Stimulated activated CD8-positive, alpha-beta memory T cell treated with anti-CD3 and anti-CD28 coated beads, Interleukin-4, amount 100 ng/mL, for 48 hours (primary cell): ENCODE data around the gene CETP.
"Not testable (repeated sequence)": the region's sequence is repeated elsewhere in the genome, so short reads cannot be mapped to it uniquely, and the experiment has no call there.

Experiments used
- DNase-seq: peaks from one replicate; pipeline ENCODE4 v3.0.0-alpha.2; 2020

The CETP gene

GRCh38 chr16:57001026-57001679 lies 39.4 kb downstream of the CETP start:
- DNase-seq: no peak

DNA sequence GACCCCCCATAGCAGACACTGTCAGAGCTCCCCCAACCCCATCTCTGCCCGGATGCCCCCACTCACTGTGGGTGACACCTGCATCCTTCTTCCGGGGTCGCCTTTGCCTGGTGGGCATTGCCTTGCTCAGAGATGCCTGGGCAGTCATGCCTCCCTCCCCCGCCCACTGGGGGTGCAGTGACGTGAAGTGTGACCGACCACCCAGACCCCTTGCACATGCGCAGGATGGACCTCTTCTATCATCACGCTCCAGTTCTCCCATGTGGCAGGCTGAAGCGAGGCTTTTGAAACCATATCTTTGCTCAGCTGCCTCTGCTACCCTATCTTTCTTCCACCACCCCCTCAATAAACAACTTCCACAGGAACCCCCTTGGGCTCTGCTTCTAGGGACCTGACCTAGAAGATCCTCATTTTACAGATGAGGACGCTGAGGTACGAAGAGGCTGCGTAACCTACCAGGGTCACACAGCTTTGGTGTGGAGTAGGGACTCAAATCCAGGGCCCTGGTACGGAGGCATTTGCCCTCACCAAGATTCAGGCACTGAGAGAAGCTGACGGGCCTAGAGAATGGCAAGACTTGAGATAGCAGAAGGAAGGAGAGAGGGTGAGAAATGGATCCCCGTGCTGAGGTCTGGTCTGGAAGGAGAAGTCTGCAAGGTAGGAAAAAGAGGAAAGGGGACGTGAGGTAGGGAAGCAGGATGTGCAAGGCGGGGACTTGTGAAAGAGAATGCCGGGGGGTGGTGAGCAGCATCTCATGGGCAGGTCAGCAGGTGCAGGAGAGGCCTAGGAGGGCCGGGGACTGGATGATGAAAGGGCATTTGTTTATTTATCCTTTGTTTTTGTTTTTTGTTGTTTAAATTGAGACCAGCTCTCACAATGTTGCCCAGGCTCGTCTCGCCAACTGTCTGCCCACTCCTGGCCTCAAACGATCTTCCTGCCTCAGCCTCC lies 42.0 kb downstream of the CETP start:
- no peak for DNase-seq

GRCh38 chr16:57004387-57005250 lies 42.9 kb downstream of the CETP start:
- no peak for DNase-seq

GRCh38 chr16:57005597-57005996 lies 43.8 kb downstream of the CETP start:
- not testable (repeated sequence) for DNase-seq

DNA sequence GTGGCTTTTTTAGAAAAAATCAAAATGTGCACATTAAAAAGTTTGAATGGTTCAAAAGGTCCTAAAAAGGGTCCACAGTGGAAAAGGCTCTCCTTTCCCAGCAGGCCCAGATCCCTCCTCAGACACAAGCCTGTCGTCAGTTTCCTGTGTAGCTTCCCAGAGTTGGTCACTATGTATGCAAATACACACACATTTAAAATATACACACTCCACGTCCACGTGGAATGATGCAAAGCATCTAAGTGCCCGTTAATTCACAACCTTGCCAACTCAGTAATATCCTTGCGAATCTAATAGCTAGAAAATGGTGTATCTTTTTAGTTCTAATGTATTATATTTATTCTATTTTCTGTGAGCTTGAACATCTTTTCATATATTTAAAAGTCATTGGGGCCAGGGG lies 45.3 kb downstream of the CETP start:
- DNase-seq: no peak

DNA sequence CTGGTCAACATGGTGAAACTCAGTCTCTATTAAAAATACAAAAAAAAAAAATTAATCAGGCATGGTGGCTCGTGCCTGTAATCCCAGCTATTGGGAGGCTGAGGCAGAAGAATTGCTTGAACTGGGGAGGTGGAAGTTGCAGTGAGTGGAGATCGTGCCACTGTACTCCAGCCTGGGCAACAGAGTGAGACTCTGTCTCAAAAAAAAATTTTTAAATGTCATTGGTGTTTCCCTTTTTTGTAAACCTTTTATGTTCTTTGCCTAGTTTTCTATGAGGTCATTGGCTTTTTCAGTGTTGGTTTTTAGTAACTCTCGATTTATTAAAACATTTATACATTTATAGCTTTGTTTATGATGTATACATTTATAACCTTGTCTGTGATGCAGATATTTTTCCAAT lies 45.8 kb downstream of the CETP start:
- peak; percentile 23 for DNase-seq

DNA sequence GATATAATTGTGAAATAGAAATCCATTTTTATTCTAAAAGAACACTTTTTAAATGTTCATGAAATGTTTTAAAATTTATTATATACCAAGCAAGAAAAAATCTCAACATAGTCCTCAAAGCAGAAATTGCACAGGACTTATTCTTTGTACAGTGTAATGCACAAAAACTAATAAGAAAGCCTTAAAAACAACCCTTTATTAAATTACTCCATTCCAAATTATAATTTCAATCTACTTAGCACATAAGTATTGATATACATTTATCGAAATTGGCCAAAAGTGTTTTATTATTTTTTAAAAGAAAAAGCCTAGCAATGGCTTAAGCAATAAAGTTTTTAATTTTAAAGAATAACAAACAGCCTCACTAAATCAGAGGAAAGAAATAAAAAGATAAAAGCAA lies 46.7 kb downstream of the CETP start:
- DNase-seq: no peak

- DNase-seq: no peak
Observed at GRCh38 chr16:57009643-57010170, 48.0 kb downstream of the CETP start.

GRCh38 chr16:57012353-57012752 lies 50.6 kb downstream of the CETP start:
- no peak for DNase-seq

DNA sequence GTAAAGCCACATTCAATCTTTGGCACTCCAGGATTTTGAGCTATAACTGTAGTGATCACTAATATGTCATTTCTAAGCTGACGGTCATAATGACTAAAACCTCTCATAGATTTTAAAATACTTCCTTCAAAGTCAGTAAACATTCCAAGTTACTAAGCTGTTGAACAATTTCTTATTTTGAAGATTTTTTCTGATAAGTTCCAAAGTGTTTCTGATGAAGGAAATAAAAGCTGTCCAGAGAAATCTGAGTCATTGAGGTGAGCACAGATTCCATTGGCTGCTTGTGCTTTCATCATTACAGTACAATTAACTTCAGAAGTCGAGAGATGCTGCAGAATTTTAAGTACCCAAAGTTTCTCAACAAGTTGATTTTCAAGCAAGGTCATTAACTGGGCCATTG lies 51.5 kb downstream of the CETP start:
- no peak for DNase-seq

DNA sequence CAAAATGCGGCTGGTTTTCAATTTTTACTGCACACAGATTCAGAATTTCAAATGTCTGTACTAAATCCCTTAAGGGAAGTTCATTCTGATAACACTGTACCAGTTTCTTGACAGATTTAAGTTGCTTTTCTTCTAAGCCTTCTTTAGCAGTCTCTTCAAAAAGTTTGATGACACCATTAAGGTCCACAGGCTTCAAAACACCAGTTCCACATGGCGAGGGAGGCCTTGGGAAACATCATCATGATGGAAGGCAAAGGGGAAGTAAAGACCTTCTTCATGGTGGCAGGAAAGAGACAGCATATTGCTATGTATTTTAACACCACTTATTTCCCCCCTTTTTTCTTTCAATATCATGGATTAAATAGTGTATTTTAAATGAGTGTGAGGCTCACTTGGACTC lies 52.2 kb downstream of the CETP start:
- no peak for DNase-seq

DNA sequence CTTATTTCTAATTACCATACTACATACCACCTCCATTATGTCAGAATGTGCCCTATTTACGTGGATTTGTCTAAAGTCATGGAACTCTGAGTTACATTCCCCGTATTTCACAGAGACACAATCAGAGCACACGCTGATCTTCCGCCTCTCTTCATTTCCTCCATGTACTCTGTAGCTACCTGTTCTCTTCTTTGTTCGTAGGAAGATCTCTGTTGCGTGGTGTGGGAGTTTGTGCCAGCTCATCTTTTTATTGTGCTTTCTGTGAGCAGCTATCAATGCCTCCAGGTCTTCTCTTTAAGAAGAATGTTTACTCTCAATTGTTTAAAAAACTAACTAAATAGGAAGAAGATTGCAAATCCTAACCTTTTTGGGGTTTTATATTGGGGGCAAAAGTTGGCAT lies 54.6 kb downstream of the CETP start:
- DNase-seq: no peak

DNA sequence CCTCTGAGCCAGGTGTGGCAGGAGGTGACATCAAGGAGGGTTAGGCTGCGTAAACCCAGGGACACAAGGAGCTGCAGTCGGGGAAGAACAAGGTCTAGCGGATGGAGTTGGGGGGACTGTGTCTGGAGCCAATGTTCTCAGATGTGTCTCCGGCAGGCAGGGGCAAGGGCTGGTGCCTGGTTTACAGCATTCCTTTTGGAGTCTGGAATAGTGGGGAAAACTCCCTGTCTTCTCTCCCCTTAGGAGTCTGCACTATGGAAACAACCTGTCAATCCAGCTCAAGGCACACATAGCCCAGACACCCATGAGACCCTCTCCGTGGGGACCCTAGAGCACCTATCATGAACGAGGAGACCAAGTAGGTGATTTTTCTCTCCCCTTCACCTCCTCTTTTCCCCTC lies 55.1 kb downstream of the CETP start:
- no peak for DNase-seq

DNA sequence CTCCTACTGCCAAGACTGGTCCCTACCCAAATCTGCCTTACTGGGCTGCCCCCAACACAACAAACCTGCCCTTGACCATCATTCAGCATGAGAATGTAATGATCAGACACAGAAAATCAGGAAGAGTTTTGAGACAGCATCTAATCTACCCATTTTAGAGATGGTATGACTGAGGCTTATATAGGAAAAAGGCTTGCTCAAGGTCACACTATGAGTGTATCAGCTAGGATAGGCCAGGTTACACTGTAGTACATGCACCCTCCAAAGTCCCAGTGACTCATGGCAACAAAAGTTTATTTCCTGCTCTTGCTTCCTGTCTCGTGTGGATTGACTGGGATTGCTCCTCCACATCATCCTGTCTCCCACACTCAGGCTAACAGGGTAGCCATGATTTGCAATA lies 55.5 kb downstream of the CETP start:
- no peak for DNase-seq

- DNase-seq: no peak
Observed at GRCh38 chr16:57019746-57020145, 58.0 kb downstream of the CETP start.

DNA sequence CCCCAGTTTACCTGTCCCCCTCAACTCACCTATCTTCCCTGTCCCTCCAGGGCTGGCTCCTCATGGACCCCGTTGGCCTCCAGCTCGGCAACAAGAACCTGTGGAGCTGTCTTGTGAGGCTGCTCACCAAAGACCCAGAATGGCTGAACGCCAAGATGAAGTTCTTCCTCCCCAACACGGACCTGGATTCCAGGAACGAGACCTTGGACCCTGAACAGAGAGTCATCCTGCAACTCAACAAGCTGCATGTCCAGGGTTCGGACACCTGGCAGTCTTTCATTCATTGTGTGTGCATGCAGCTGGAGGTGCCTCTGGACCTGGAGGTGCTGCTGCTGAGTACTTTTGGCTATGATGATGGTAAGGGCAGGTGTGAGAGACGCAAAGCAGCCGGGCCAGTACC lies 58.9 kb downstream of the CETP start:
- no peak for DNase-seq

- DNase-seq: no peak
Observed at GRCh38 chr16:57021757-57022156, 60.0 kb downstream of the CETP start.

DNA sequence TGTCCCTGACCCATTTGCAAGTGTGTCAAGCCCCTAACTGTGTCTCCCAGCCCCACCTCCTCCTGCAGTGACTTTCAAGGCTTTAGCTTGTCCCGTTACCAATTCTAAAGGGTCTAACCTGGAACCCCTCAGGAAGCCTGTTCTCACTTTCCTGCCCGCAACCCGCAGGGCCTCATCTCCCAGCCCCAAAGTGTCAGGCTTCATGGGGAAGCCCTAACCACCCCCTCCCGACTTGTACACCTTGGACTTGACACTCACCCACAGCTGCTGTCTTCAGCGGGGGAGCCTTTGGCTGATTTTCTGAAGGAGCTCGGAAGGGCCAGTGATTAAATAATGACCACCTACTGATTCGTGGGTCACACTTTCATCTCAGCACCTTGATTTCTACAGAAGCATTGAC lies 60.7 kb downstream of the CETP start:
- no peak for DNase-seq

DNA sequence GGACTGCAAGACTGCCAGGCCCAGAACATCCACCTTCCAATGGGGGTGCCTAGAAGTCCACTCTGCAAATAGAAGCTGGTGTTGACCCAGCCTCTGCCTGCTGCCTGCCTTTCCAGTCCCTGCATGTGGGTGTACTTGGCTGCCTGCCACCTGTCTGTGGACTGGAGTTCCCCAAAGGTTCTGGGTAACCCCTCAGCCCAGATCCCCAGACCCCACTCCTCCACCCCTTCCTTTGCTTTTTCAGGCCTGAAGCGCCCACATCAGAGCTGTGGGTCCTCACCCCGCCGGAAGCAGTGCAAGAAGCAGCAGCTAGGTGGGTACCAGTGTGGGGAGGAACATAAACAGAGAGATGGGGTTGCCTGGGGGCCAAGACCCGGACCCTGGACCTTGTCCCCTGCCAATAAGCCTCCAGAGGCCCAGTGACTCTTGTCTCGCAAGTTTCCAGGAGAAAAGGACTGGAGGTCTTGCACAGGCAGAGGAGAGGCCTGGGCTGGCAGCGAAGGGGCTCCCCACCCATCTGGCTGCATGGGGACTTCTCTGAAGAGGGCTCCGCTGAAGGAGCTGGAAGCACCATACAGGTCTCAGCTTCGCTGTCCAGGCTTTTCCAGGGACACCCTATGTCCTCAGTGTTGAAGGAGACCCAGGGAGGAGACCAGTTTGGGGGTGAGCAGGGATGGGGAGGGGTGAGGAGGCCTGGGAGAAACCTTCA lies 61.9 kb downstream of the CETP start:
- peak; percentile 84 for DNase-seq

DNA sequence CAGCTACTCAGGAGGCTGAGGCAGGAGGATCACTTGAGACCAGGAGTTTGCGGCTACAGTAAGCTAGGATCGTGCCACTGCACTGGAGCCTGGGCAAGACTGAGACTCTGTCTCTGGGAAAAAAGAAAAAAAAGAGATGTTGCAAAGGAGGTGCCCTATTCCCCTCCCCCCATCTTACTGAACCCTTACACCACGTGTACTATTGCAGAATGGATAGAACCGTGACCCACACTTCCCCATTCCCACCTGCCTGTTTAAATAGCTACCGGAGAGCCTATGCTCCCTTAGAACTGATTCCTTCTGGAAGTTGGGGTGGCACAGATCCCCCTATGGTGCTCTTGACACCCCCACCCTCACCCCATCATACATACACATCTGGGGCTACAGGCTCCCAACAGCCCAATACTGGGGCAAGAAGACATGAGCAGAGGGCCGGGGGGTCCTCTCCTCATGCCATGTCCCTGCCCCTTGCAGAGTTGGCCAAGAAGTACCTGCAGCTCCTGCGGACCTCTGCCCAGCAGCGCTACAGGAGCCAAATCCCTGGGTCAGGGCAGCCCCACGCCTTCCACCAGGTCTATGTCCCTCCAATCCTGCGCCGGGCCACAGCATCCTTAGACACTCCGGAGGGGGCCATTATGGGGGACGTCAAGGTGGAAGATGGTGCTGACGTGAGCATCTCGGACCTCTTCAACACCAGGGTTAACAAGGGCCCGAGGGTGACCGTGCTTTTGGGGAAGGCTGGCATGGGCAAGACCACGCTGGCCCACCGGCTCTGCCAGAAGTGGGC lies 63.3 kb downstream of the CETP start:
- DNase-seq: no peak

- no peak for DNase-seq
Observed at GRCh38 chr16:57025941-57026777, 64.4 kb downstream of the CETP start.
